HG03432 (cell line): ENCODE results near the gene PARVG.

Source experiments
- ATAC-seq: cut with Tn5 transposase; IDR thresholded peaks from one replicate; pipeline ENCODE4 v1.9.1; 2021; ENCODE audit warnings: mild to moderate bottlenecking, moderate library complexity; ENCODE audit not compliant: unreplicated experiment

PARVG gene

GRCh38 chr22:44210722-44211121 is 30.0 kb downstream of the PARVG start:
- no peak for ATAC-seq

- no peak for ATAC-seq
These were observed 30.7 kb downstream of the PARVG start for GRCh38 chr22:44211256-44211945.

- no peak for ATAC-seq
These were observed 31.5 kb downstream of the PARVG start for GRCh38 chr22:44211946-44212930.

GRCh38 chr22:44212936-44213335 is 32.2 kb downstream of the PARVG start:
- no peak for ATAC-seq

GRCh38 chr22:44213489-44214043 is 32.8 kb downstream of the PARVG start:
- ATAC-seq, result no peak

GRCh38 chr22:44214187-44214586 is 33.5 kb downstream of the PARVG start:
- no peak for ATAC-seq

GRCh38 chr22:44214764-44215163 is 34.0 kb downstream of the PARVG start:
- ATAC-seq, result no peak

- ATAC-seq, result no peak
These were observed 34.6 kb downstream of the PARVG start for GRCh38 chr22:44215287-44215686.

GRCh38 chr22:44217346-44217745 is 36.6 kb downstream of the PARVG start:
- ATAC-seq, result no peak

GRCh38 chr22:44218071-44218470 is 37.3 kb downstream of the PARVG start:
- no peak for ATAC-seq

GRCh38 chr22:44219101-44219870 is 38.6 kb downstream of the PARVG start:
- no peak for ATAC-seq

GRCh38 chr22:44220727-44221680 is 40.3 kb downstream of the PARVG start:
- ATAC-seq, result no peak

- ATAC-seq, result no peak
These were observed 41.2 kb downstream of the PARVG start for GRCh38 chr22:44221710-44222475.

GRCh38 chr22:44224166-44224565 is 43.4 kb downstream of the PARVG start:
- no peak for ATAC-seq

GRCh38 chr22:44225091-44225689 is 44.5 kb downstream of the PARVG start:
- ATAC-seq, result no peak

GRCh38 chr22:44225812-44226211 is 45.1 kb downstream of the PARVG start:
- ATAC-seq, result no peak

GRCh38 chr22:44229331-44229730 is 48.6 kb downstream of the PARVG start:
- ATAC-seq, result no peak

GRCh38 chr22:44229809-44230208 is 49.1 kb downstream of the PARVG start:
- ATAC-seq, result no peak

- no peak for ATAC-seq
These were observed 50.5 kb downstream of the PARVG start for GRCh38 chr22:44231233-44231632.
